Keratinocyte (primary cell): ENCODE data around the gene ARHGAP28.

ENCODE experiments used
- EZH2 ChIP-seq: IDR thresholded peaks from one replicate; pipeline ENCODE4 v1.6.1; 2012; ENCODE audit warnings: inconsistent platforms, mild to moderate bottlenecking, low read length, moderate library complexity
- TF ChIP-seq, protein P1 (sequence below), 3 experiments: IDR thresholded peaks in 1 of 3; conservative IDR thresholded peaks in 1 of 3; optimal IDR thresholded peaks in 1 of 3; 2 replicates in 2 of 3; 3 replicates in 1 of 3; pipeline versions ENCODE3 to v1.5.1; 2011; ENCODE audit warnings: low read length in 3 of 3, mild to moderate bottlenecking in 3 of 3, moderate library complexity in 2 of 3, control low read depth in 1 of 3, inconsistent platforms in 1 of 3; ENCODE audit not compliant: insufficient read depth in 2 of 3; ENCODE audit errors: extremely low read depth in 1 of 3

DNA sequence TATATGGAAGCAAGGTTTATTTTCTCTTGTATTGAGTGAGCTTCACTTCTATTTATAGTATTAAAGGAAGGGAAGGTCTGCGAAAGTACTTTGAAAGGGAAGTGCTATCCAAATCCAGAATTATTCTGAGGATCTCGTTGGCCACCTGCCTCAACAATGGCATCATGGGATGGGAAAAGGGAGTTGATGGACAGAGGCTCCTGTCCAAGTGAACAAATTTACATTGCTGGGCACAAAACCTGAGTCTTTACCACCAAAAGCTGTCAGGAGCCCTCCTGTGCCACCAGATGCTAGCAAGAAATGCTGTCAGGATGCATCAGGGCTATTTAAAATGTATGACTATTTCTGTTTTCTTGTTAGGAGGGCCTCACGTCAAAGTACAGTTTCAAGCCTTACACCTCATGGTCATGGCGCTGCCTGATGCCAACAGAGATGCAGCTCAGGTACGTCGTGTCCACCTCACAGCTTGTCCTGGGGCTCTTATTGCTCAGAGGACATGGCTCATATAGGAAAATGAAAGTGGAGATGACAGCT, 157.3 kb downstream of the ARHGAP28 start:
- TF ChIP-seq, protein P1, sequence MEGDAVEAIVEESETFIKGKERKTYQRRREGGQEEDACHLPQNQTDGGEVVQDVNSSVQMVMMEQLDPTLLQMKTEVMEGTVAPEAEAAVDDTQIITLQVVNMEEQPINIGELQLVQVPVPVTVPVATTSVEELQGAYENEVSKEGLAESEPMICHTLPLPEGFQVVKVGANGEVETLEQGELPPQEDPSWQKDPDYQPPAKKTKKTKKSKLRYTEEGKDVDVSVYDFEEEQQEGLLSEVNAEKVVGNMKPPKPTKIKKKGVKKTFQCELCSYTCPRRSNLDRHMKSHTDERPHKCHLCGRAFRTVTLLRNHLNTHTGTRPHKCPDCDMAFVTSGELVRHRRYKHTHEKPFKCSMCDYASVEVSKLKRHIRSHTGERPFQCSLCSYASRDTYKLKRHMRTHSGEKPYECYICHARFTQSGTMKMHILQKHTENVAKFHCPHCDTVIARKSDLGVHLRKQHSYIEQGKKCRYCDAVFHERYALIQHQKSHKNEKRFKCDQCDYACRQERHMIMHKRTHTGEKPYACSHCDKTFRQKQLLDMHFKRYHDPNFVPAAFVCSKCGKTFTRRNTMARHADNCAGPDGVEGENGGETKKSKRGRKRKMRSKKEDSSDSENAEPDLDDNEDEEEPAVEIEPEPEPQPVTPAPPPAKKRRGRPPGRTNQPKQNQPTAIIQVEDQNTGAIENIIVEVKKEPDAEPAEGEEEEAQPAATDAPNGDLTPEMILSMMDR (optimal IDR thresholded peaks at IDR 0.05 in 1 of 3, IDR thresholded peaks at IDR 0.05 in 1 of 3, conservative IDR thresholded peaks at IDR 0.05 in 1 of 3; ENCODE audit: extremely low read depth in 1 of 3, insufficient read depth in 2 of 3, low read length in 3 of 3): no peak
- TF ChIP-seq EZH2: no peak
